Measurements from ENCODE around the gene AP5B1.
A peak's percentile ranks its signal among the peaks of the same experiment; 100 is the strongest.

Gene AP5B1, protein sequence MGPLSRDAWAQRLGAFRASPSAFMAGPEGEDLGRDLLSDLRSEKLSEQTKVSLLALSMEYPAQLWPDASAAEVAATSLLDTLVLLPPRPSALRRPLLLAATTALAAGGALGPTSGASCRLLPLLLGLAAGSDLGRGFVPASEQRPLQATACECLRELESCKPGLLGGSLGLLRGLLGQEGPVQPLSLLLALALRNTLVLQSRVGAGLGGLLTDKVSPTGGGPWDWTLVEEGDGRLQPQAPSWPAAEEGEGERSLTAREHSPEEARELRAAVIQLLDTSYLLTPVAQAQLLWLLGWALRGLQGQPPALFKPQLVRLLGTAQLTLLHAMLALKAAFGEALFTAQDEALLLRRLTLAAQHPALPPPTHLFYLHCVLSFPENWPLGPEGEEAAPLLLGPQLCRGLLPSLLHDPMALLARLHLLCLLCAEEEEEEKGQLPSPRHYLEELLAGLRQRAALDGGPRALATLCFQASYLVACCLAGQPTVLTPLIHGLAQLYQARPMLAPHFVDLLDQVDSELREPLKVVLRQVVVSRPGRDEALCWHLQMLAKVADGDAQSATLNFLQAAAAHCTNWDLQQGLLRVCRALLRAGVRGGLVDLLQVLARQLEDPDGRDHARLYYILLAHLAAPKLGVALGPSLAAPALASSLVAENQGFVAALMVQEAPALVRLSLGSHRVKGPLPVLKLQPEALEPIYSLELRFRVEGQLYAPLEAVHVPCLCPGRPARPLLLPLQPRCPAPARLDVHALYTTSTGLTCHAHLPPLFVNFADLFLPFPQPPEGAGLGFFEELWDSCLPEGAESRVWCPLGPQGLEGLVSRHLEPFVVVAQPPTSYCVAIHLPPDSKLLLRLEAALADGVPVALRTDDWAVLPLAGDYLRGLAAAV

DNA sequence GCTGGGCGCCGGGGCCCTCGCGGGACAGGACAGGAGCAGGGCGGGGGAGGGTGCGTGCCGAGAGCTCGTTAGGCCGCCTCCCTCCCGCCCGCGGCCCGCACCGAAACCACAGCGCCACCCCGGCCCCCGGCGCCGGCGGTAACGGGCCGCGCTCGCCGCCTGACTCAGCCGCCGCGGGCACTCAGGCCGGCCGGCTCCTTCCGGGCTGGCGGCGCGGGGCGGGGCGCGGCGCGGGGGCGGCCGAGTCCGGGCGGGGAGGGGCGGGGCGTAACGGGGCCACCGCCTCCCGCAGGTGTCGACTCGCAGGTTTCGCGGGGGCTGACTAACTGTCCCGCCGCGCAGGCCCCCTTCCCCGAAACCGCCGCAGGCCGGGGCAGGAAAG is at the start of gene AP5B1:
Gene AP5B1, minus strand, starts transcription at position 207 of the 382 bp plus-strand sequence. CDS start 385 bp downstream, outside the sequence.
- DNase-seq: peak in 1 of 2 donors; percentile 44

DNA sequence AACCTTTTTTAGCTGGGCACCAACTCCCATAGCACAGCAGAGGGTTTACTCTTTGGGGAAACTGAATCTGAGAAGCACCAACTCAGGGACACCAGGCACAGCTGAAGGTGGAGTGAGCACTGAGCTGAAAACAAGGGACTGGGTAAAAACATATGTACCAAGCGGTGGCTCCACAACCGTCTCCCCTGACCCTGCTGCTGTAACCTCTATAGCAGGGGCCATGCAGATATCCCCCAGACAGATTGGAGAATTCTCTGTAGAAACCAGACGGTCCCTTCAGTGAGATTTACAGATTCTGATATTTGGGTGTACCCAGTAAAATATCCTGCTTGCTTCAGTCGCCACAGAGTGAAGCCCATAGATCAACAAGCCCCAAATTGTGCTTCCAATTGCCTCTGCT is 48.7 kb upstream of the AP5B1 start:
- DNase-seq: no peak

DNA sequence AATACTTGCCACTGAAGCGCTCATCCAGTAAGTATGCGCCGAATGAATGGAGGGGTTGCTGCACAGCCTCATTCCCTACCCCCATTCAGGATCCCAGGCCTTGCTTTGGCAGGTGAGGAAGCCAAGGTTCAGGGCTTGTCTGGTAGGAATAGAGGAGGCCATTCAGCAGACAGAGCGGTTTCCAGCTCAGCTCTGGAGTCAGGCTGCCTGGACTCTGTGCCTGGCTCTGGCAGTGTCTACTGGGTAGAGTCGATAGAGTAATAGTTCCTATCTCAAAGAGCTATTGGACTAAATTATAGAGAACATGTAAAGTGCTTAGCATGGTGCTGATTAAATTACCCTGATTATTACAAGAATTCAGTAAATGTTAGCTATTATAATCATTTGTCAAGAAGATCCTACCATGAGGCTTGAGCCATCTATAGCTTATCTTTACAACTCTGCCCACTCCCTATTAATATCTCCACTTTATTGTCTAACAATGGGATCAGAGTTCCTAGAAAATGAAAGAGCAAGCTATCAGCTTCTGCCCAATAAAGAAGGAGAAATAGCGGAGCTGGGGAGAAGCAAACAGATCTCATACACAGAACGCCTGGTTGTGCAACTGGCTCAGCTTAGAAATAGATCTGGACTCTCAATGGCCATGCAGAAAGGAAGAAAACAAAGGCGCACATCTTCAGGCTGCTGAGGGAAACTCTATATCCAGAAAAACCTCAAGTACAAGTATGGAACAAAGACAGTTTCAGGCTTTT is 46.4 kb upstream of the AP5B1 start:
- no peak for DNase-seq

DNA sequence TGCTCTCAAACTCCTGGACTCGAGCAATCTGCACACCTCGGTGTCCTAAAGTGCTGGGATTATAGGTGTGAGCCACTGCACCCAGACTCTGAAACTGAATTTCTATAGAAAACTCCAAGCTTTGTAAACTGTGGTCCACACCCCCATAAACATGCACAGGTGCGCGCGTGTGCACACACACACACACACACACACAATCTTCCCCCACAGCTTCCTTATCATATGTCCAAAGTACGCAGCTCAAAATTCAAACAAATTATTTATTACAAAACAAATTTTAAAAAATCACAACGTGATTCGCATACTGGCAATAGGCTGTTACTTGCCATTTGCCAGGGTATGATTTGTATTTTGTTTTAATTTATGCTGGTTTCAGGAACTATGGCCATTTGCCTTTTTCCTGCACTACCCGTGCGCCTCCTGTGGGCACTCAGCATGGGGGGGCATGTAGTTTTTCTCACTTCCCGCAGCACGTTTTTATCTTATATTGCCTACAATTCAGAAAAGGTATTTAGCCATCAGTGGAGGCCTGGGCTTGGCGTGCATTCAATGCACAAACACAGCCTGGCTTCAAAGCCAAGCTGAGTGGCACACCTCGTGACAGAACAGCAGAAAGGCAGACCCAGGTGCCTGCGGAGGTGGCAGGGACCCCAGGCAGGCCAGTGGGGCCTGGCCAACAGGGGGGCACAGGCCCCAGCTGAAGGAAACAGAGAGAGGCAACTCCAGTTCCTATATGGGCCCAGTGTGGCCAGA is 42.2 kb upstream of the AP5B1 start:
- DNase-seq: no peak

DNA sequence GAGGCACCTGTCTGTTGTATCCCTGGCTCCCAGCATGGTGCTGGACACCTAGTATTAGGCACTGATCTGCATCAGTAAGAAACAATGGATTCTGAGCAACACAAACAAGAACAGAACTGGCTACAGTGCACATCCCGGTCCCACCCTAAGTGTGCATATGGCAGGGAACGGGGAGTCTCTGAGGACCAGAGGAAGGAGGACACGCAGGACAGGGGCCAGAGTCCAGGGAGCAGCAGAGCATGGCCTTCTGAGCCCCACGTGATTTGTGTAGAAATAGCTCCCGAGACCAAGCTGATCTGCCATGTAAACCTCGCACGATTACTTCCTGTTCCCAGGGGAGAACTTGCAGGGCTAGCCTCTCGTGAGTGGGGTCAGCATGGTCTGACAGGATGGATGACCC is 40.3 kb upstream of the AP5B1 start:
- DNase-seq: no peak

DNA sequence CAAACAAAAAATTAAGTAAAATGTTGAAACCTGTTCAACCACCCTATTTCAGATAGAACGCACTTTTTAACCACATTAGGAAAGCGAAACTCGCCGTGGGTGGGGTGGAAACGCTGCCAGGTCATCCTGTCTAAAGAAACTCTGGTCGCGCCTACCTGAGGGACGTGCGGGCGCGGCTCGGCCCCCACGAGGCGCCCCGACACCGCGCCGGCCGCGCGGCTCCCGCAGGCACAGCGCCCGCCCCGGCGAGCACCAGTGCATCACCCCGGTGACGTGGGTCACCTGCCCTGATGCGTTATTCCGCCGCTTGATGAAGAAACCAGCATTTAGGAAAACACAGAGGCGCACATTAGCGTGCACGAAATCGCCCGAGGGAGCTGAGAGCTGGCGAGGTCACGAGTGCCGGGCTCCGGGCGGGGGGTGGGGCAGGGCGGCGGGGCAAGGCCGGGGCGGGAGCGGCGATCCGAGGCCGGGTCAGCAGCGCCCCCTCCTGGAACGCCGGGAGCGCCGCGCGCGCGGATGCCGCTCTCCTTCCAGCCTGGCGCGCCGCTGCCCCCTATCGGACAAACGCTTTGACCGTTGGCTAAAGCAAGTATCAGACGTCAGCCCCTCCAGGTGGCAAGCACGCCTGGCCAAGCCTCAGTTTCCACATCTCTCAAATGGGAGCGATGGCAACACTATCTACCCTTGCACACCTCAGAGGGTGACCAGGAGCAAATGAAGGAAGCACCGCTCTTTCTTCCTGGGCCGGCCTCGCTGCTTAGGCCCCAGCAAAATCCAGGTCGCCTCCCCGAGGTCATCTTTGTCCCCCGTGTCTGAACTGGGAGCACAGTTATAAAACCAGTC is 37.3 kb upstream of the AP5B1 start:
- DNase-seq: peak; percentile 76 to 87

DNA sequence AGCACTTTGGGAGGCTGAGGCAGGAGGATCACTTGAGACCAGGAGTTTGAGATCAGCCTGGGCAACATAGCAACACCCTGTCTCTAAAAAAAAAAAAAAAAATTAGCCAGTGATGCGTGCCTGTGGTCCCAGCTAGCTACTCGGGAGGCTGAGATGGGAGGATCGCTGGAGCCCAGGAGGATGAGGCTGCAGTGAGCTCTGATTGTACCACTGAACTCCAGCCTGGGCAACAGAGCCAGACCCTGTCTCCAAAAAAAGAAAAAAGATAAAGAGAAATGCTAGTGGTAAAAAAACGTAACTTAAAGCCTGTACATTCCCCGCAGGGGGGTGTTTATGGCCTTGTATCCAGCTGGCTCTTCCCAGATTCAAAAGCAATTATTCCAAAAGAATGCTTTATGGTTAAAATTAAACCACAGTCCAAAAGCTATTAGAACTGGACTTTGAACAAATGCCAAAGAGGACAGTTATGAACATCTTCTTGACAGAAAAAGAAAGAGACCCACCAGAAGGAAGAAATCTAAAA is 36.6 kb upstream of the AP5B1 start:
- no peak for DNase-seq

DNA sequence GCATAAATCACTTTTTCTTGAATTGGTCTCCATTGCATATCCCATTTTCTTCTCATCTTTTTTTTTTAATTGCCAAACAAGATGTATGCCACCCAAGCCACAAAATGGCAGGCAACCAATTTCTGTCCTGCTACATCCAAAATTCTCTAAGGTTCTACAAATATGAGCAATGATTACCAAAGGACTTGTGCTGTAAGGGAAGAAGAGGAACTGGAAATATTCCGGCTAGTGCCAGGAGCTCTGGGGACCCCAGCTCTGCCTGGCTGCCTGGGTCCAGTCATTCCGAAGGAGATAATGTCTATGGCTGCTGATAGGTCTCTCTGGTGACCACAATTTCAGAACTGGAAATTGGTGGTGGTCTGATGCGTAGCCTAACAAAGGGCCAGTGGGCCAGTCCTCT is 35.9 kb upstream of the AP5B1 start:
- no peak for DNase-seq

DNA sequence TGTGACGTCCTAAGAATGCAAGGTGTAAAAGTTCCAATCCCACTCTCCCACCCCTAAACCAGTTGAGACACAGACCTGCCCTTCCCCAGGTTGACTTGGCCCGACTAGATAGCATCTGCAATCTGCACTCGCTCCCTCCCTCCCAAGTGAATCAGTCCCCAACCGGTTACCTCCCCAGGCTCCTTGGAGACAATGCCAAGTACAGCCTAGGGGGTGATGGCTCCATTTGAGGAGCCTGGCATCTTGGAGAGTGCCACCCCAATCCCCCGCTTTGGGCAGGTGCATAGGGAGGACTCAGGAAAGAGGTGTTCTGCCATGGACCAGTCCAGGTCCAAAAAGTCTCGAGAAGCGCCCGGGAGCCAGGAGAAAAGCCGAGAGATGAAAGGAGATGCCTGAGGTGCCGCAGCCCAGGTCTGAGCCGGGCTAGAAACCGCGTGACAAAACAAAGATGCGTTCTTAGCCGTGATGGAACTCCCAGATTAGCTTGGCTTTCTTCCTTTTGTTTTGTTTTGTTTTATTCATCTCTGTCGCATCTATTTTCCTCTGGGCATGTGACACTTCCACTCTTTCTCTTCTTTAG is 34.3 kb upstream of the AP5B1 start:
- DNase-seq: no peak

DNA sequence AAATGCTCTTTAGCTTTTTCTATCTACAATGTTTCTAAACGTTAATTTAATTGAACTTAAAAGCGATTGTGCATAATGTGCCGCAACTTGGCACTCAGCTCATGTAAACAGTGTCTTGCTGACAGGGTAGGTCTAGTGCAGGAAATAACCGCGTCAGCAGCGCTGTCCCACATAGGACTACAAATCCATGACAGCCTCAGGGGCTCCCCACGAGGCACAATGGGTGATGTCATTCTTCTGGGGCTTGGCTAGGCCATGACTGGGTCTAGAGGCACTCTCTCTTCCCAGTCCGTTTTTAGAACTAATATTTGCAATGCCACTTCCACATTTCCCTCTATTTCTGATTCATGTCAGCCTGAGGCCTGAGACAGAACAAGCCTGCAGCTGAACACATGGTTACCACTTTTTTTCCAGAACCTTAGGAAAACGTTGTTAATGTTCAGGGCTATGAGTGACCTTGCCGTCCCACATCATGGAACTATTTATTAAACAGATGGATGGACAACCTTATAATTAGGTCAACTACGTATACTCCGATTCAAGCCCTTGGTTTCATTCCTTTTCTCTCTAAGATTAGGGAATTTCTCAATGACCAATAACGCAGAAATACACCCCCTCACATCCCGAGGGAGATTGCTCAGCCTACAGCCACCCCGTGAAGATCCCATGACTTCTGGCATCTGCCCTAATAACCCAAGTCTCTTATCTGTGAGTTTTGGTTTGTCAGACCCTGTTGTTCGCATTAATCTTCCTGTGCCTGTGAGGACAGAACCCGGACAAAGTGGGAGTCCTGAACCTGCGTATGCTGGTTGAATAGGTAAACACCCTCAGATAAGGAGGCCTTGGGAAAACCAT is 33.6 kb upstream of the AP5B1 start:
- no peak for DNase-seq

DNA sequence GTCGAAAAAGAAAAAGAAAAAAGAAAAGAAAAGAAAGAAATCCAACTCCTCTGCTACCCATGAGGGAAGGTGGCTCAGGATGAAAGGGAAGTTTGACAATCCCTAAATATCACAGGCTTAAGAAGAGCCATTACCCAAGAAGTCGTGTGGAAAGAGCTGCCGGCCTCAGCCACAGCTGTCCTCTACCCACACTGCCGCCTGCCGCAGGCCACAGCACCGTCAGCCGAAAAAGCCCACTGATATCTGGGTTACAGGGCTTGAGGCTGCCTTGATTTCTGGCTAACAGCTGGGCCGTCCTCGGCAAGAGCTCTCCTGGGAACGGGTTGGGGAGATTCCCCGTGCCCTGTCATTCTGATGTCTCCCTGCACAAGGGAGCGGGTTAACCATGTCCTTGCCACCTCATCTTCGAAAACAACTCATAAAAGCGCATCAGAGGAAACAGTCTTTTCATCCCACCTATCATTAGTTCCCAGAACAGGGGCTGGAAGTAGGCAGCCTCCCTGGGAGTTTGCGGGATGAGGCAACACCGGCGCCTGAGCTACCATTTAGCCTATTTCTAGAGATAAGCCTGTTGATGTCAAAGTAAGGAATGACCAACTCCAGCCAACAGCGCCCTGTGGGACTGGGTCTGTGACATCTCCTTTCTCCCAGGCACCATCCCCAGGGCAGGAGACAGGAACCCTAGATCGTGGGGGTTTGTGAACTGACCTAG is 31.1 kb upstream of the AP5B1 start:
- no peak for DNase-seq

DNA sequence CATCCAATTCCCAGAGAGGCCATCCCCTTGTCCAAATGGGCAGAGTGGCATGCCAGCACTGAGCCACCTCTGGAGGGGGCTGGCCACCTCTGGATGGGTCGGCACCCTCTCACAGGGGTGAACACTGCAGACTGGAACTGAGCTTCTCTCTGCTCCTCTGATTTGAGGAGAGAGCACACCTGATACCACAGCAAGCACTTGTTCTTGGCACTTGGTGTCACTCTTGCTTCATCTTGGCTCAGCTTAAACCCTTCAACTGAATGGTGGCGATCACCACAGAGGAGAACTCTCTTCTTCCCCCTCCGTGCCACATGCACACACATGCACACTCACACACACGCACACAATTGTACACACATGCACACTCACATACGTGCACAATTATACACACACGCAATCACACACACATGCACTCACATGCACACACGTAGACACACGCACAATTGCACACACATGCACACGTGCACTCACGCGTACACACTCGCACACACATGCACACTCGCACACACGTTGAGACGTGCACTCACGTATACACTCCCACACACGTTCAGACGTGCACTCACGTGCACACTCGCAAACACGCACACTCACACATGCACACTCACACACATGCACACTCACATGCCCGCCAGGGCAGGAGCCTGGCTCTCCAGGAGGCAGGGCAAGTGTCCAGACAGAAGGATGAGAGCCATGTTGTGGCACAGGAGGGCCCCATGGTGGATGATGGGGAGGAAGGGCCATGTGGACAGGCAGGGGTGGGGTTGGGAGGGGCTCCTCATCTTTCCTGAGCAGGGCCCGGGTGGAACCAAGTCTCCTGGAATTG is 29.5 kb upstream of the AP5B1 start:
- no peak for DNase-seq

DNA sequence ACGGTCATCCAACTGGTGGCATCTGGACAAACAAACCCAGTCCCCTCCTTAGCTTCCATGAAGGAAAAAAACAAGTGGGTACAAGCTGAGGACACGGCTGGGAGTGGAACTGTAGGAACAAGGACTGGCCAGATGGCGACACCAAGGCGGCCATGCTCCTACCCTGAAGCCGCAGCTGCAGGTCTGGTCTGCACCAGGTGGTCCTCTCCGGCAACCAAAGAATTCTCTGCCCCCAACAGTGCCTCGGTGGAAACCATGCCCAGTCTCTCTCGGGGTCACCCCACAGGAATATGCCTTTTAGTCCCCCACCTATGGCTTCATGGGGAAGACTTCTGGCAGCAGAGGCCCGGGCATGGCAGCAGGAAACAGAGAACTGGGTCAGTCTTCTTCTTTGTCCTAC is 28.7 kb upstream of the AP5B1 start:
- DNase-seq: no peak

DNA sequence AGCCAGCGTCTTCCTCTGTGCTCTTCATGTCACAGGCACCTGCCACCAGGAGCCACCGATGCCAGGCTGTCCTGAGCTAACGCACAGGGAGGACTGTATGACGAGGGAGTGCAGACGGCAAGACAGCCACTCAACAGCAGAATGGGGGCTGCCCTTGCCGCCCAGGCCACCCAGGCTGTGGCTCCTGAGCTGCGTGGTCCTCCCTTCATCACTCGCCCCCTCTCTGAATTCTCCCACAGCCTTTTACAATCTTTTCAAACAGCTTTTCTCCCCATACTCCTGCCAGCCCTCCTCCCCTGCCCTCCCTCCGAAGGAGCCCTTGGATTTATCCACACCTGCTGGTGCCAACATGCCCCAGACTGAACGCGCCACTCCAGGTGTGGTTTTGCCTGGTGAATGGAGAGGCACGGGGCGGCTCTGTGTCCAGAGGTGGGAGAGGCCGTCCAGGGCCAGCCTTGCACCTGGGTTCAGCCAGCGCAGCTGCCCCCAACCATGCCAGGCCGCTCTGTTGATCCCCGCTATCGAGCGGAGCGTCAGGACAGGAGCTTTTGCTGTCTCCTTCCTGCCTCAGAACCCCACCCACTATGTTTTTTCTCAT is 28.1 kb upstream of the AP5B1 start:
- DNase-seq: no peak

DNA sequence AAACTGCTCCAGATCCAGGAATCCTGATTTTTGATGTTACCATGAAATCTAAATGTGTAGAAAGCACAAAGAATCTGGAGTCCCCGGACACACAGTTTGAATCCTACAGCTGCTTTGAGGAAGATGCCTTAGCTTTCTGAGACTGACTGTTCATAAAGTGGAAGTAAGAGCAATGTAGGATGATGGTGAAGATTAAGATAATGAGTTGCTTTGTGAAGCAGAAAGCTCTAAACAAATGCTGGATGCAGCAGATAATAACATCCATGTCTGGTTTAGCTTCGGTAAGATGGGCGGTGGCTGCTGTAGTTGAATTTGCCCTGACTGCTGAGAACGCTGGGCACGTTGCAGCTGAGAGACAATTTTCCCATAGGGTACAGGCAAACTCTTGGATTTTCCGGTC is 26.2 kb upstream of the AP5B1 start:
- no peak for DNase-seq

DNA sequence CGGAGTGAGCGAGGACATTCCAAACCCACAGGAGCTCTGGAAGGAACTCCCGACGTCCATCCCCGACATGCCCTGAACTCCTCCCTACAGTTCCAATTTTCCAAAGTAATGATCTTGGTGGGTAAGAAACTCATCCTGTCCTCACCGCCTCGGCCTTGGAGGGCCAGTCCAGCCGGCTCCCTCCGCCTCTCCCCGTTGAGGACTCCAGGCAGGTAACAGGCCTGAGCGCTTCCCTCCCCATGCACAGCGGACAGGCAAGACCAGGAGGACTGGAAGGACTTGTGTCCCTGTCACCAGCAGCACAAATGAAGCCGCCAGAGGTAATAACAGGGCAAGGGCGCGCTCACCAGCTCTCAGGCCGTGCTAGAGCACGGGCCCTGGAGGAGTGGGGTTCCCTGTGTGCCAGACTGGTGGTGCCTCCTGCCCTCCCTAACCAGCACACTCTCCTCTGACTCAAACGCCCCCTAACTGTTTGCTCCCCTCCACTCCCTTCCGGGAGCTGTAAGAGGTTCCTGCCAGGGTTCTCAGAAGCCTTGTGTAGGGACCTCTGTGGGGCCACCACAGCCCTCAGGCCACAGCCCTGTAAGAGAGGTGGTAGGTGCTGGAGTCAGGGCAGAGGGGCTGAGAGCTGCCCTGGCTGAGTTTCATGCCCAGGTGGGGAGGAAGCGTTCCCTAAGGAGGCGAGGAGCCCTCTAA is 23.2 kb upstream of the AP5B1 start:
- peak in 1 of 2 donors; percentile 24 for DNase-seq

DNA sequence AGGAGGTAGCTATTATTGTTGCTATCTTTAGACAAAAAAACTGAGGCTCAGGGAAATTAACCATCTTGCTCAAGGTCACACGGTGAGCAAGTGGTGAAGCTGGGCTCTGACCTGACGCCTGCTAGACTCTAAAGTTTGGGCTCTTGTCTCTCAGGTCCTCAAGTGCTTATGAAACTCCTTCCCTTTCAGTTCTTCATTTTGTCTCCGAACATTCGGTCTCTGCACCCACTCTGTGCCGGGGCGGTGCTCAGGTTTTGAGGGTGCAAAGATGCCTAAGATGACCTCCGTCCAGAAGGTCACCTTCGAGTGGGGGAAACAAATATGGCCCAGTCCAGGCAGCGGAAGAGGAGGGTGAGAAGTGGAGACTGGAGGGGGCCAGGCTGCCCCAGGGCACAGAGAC is 22.1 kb upstream of the AP5B1 start:
- DNase-seq: no peak
